ENCODE results near the gene MLIP. TPM values are rescaled to one million over a fixed set of nuclear protein-coding genes. Genes with fewer than 3 reads are reported as not detected.

The MLIP gene
- total RNA-seq, 1 experiment from 2014 or later: not detected

GRCh38 chr6:54245265-54245664, 134.0 kb downstream of the MLIP start:
- Mint-ChIP-seq H3K27ac (no peak overlapping the region), H3K36me3 (no peaks in the 10 kb centered on the region), H3K27me3 (ENCODE audit: low read depth) (no peaks in the 10 kb centered on the region), H3K4me3 (no peak overlapping the region), H3K4me1 (no peaks in the 10 kb centered on the region), H3K9me3 (no peaks in the 10 kb centered on the region)
- DNase-seq (ENCODE audit: low spot score) (no peak), ATAC-seq (peak; percentile 67)
- TF ChIP-seq IRF2 (CRISPR knock-in tag; IDR thresholded peaks at IDR 0.05; ENCODE audit: borderline replicate concordance, low read depth) (no peak), JAZF1 (CRISPR knock-in tag; IDR thresholded peaks at IDR 0.05) (no peak), EMX1 (CRISPR knock-in tag; IDR thresholded peaks at IDR 0.05) (no peak), CDX4 (CRISPR knock-in tag; IDR thresholded peaks at IDR 0.05; ENCODE audit: borderline replicate concordance) (no peak), NFE2L1 (CRISPR knock-in tag; IDR thresholded peaks at IDR 0.05) (no peak), USF1 (CRISPR knock-in tag; IDR thresholded peaks at IDR 0.05) (no peak)
- ChIA-PET POLR2A (no interaction called here), CTCF (interaction anchor here (0.8 to 2.2 kb wide), 9 partner anchors 11 to 289 kb away, joined by 3 to 26 read pairs (median 3); no protein-coding TSS in a partner anchor)

GRCh38 chr6:54248319-54248718, 137.1 kb downstream of the MLIP start:
- TF ChIP-seq MYBL2 (CRISPR knock-in tag; IDR thresholded peaks at IDR 0.05): no peak
- TF ChIP-seq RORB (CRISPR knock-in tag; IDR thresholded peaks at IDR 0.05): no peak
- TF ChIP-seq AFF4 (CRISPR knock-in tag; IDR thresholded peaks at IDR 0.05; ENCODE audit: borderline replicate concordance): no peak
- no peaks in the 10 kb centered on the region for H3K27me3 Mint-ChIP-seq (ENCODE audit: low read depth)
- H3K27ac Mint-ChIP-seq: no peak overlapping the region
- H3K9me3 Mint-ChIP-seq: peaks cover 3% of the 10 kb centered on the region; the same call in 1 of the 2 replicates
- CTCF ChIA-PET: no interaction called here
- DNase-seq (ENCODE audit: low spot score) (no peak), ATAC-seq (no peak)
- POLR2A ChIA-PET: no interaction called here
- no peaks in the 10 kb centered on the region for H3K36me3 Mint-ChIP-seq
- no peaks in the 10 kb centered on the region for H3K4me1 Mint-ChIP-seq
- no peak overlapping the region for H3K4me3 Mint-ChIP-seq

GRCh38 chr6:54248994-54249393, 137.8 kb downstream of the MLIP start:
- Mint-ChIP-seq H3K36me3 (no peaks in the 10 kb centered on the region), H3K9me3 (peaks cover 3% of the 10 kb centered on the region; the same call in 1 of the 2 replicates), H3K4me1 (no peaks in the 10 kb centered on the region), H3K27ac (no peak overlapping the region), H3K27me3 (ENCODE audit: low read depth) (no peaks in the 10 kb centered on the region), H3K4me3 (no peak overlapping the region)
- no peak for DNase-seq (ENCODE audit: low spot score)
- ChIA-PET POLR2A (no interaction called here), CTCF (no interaction called here)
- no peak for ATAC-seq
- no peak for TF ChIP-seq SMAD3 (CRISPR knock-in tag; IDR thresholded peaks at IDR 0.05; ENCODE audit: borderline replicate concordance)
- TF ChIP-seq FOXK1 (CRISPR knock-in tag; IDR thresholded peaks at IDR 0.05): no peak
- TF ChIP-seq SOX15 (CRISPR knock-in tag; IDR thresholded peaks at IDR 0.05): no peak
- no peak for TF ChIP-seq ZNF416 (CRISPR knock-in tag; IDR thresholded peaks at IDR 0.05)
- no peak for TF ChIP-seq OVOL2 (CRISPR knock-in tag; IDR thresholded peaks at IDR 0.05; ENCODE audit: borderline replicate concordance)
- no peak for TF ChIP-seq ZMAT4 (CRISPR knock-in tag; IDR thresholded peaks at IDR 0.05)
- TF ChIP-seq TP53 (CRISPR knock-in tag; IDR thresholded peaks at IDR 0.05): no peak
- no peak for TF ChIP-seq ZNF671 (CRISPR knock-in tag; IDR thresholded peaks at IDR 0.05)
- TF ChIP-seq TEAD4 (CRISPR knock-in tag; IDR thresholded peaks at IDR 0.05): no peak
- no peak for TF ChIP-seq TEAD1 (CRISPR knock-in tag; IDR thresholded peaks at IDR 0.05)
- TF ChIP-seq NR3C1 (CRISPR knock-in tag; conservative IDR thresholded peaks at IDR 0.05; ENCODE audit: low read depth): no peak
- TF ChIP-seq NFYB (CRISPR knock-in tag; conservative IDR thresholded peaks at IDR 0.05; ENCODE audit: low read depth): no peak
- no peak for TF ChIP-seq EMX1 (CRISPR knock-in tag; IDR thresholded peaks at IDR 0.05)
- no peak for TF ChIP-seq ATF6 (CRISPR knock-in tag; IDR thresholded peaks at IDR 0.05)
- TF ChIP-seq ZBTB43 (CRISPR knock-in tag; IDR thresholded peaks at IDR 0.05): no peak
- no peak for TF ChIP-seq PREB (CRISPR knock-in tag; IDR thresholded peaks at IDR 0.05; ENCODE audit: borderline replicate concordance)
- no peak for TF ChIP-seq JUN (CRISPR knock-in tag; IDR thresholded peaks at IDR 0.05)
